Lower lobe of right lung (tissue), 2 donors: ENCODE results near the gene WIZ. TPM values are rescaled to one million over a fixed set of nuclear protein-coding genes. Genes with fewer than 3 reads are reported as not detected.

Source experiments
- ATAC-seq, 2 donors: fragments of 200-7000 bp; cut with Tn5 transposase; one replicate each; pipeline ENCODE4 v1.9.1; 2020 to 2022; ENCODE audit warnings: mild to moderate bottlenecking in 2 of 2, moderate library complexity in 2 of 2
- DNase-seq: peaks from one replicate; pipeline ENCODE4 v3.0.0-alpha.2; 2020
- H3K27ac ChIP-seq: fragments of 200-600 bp; one replicate; pipeline ENCODE4 v1.8.0; 2022
- H3K27me3 ChIP-seq: fragments of 200-600 bp; one replicate; pipeline ENCODE4 v1.8.0; 2022; ENCODE audit warnings: low read depth
- H3K36me3 ChIP-seq: fragments of 200-600 bp; one replicate; pipeline ENCODE4 v1.8.0; 2022; ENCODE audit warnings: mild to moderate bottlenecking
- H3K4me1 ChIP-seq: fragments of 200-600 bp; one replicate; pipeline ENCODE4 v1.8.0; 2022
- H3K4me3 ChIP-seq: fragments of 200-600 bp; one replicate; pipeline ENCODE4 v1.8.0; 2022; ENCODE audit warnings: mild to moderate bottlenecking
- H3K9me3 ChIP-seq: fragments of 200-600 bp; one replicate; pipeline ENCODE4 v1.8.0; 2022
- intact Hi-C: fragments of 100-400 bp; cut with DNase I; formaldehyde crosslinking; loops from one replicate; pipeline ENCODE4 v1.11.0; 2022
- total RNA-seq: library from RNA; stranded (reverse); fragmentation: NEBNext Ultra II Directional; extraction: Animal tissue kit (Norgen Biotek cat#: 25700); gene quantifications from one replicate; pipeline ENCODE4 v1.2.1, GENCODE V29; 2021
- TF ChIP-seq, protein P1 (sequence below): fragments of 200-600 bp; IDR thresholded peaks from one replicate; pipeline ENCODE4 v1.8.0; 2022; ENCODE audit warnings: antibody characterized with exemption, mild to moderate bottlenecking
- donor health status: DM: no; HTN: yes; CAD: no; lungs with severe emphysema.

The WIZ gene
- total RNA-seq, 1 donor from 2014 or later = 25.2 TPM

- intact Hi-C loops = no loop called here
- no peaks in the 10 kb centered on the region for H3K27me3 ChIP-seq
- no peak overlapping the region for H3K27ac ChIP-seq
- no peak overlapping the region for H3K4me3 ChIP-seq
- no peak for DNase-seq
- no peak for ATAC-seq
- TF ChIP-seq, protein P1, sequence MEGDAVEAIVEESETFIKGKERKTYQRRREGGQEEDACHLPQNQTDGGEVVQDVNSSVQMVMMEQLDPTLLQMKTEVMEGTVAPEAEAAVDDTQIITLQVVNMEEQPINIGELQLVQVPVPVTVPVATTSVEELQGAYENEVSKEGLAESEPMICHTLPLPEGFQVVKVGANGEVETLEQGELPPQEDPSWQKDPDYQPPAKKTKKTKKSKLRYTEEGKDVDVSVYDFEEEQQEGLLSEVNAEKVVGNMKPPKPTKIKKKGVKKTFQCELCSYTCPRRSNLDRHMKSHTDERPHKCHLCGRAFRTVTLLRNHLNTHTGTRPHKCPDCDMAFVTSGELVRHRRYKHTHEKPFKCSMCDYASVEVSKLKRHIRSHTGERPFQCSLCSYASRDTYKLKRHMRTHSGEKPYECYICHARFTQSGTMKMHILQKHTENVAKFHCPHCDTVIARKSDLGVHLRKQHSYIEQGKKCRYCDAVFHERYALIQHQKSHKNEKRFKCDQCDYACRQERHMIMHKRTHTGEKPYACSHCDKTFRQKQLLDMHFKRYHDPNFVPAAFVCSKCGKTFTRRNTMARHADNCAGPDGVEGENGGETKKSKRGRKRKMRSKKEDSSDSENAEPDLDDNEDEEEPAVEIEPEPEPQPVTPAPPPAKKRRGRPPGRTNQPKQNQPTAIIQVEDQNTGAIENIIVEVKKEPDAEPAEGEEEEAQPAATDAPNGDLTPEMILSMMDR = no peak
- peaks cover under 1% of the 10 kb centered on the region for H3K36me3 ChIP-seq
- no peaks in the 10 kb centered on the region for H3K4me1 ChIP-seq
- H3K9me3 ChIP-seq = no peaks in the 10 kb centered on the region
Measured at GRCh38 chr19:15439821-15440641, 9.7 kb downstream of the WIZ start.

- H3K27ac ChIP-seq = no peak overlapping the region
- TF ChIP-seq, protein P1 = no peak
- DNase-seq (no peak), ATAC-seq (no peak)
- H3K27me3 ChIP-seq = no peaks in the 10 kb centered on the region
- H3K36me3 ChIP-seq = no peaks in the 10 kb centered on the region
- no peaks in the 10 kb centered on the region for H3K4me1 ChIP-seq
- no peaks in the 10 kb centered on the region for H3K9me3 ChIP-seq
- intact Hi-C loops = no loop called here
- no peak overlapping the region for H3K4me3 ChIP-seq
Measured at GRCh38 chr19:15439078-15439799, 10.5 kb downstream of the WIZ start.

GRCh38 chr19:15438577-15438976 is 11.2 kb downstream of the WIZ start:
- no peaks in the 10 kb centered on the region for H3K36me3 ChIP-seq
- ATAC-seq = no peak
- no peaks in the 10 kb centered on the region for H3K9me3 ChIP-seq
- no peak overlapping the region for H3K27ac ChIP-seq
- H3K4me3 ChIP-seq = no peak overlapping the region
- intact Hi-C loops = no loop called here
- TF ChIP-seq, protein P1 = no peak
- peaks cover 3% of the 10 kb centered on the region for H3K4me1 ChIP-seq
- no peak for DNase-seq
- no peaks in the 10 kb centered on the region for H3K27me3 ChIP-seq

- ATAC-seq = no peak
- H3K4me3 ChIP-seq = no peak overlapping the region
- intact Hi-C loops = no loop called here
- H3K27me3 ChIP-seq = no peaks in the 10 kb centered on the region
- no peak overlapping the region for H3K27ac ChIP-seq
- no peak for DNase-seq
- H3K36me3 ChIP-seq = no peaks in the 10 kb centered on the region
- TF ChIP-seq, protein P1 = no peak
- H3K9me3 ChIP-seq = no peaks in the 10 kb centered on the region
- peaks cover 8% of the 10 kb centered on the region for H3K4me1 ChIP-seq
Measured at GRCh38 chr19:15438124-15438496, 11.6 kb downstream of the WIZ start.

DNA sequence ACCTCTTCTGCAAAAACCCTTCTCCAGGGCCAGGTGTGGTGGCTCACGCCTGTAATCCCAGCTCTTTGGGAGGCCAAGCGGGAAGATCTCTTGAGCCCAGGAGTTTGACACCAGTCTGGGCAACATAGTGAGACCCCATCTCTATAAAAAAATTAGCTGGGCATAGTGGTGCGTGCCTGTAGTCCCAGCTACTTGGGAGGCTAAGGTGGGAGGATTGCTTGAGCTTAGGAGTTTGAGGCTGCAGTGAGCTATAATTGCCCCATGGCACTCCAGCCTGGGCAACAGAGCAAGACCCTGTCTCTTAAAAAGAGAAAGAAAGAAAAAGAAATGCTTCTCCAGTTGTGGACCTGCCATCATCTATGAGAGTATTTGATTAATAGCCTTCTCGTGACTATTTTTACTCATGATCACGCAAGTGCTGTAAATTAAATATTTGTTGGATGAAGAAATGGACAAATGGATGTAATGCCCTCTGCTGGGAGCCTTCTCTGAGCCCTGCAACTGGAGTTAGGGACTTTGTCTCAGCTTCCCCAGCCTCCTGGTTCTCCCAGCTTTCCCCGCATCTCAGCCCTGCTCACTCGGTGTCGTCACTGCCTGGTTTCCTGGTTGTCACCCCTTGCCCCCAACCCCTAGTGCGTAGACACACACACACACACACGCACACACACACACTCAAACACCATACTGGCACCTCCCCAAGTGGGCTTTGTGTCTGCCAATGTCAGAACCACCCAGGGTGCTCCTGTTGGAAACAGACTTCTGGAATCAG is 12.2 kb downstream of the WIZ start:
- ATAC-seq = no peak

More for the DNA sequence above, 12.2 kb downstream of the WIZ start:
- no peak for DNase-seq
- Histone ChIP-seq H3K9me3 (no peaks in the 10 kb centered on the region), H3K27ac (no peak overlapping the region), H3K4me3 (no peak overlapping the region), H3K36me3 (no peaks in the 10 kb centered on the region), H3K27me3 (no peaks in the 10 kb centered on the region), H3K4me1 (peaks cover 10% of the 10 kb centered on the region)
- TF ChIP-seq, protein P1 = no peak
- intact Hi-C loops = no loop called here
